OCI-LY7 (cell line): ENCODE results near the gene PLA2G15. TPM values are rescaled to one million over a fixed set of nuclear protein-coding genes. Genes with fewer than 3 reads are reported as not detected.

ENCODE experiments used
- BruUV-seq: library from RNA; stranded (reverse); fragments of 400-500 nt; replicated peaks from 2 replicates; lab custom pipeline; 2021; lab: Mats Ljungman, UMichigan
- CTCF ChIA-PET: fragments of 300-600 bp; sonication (Branson Sonifier 250); formaldehyde crosslinking; loops from one replicate; lab custom pipeline; 2022; ENCODE audit warnings: antibody characterized with exemption; ENCODE audit not compliant: unreplicated experiment; lab: Charles Lee
- POLR2A ChIA-PET: fragments of 300-600 bp; sonication (Branson Sonifier 250); formaldehyde crosslinking; loops from one replicate; lab custom pipeline; 2022; ENCODE audit warnings: antibody characterized with exemption; lab: Charles Lee
- DNase-seq: peaks from one replicate; pipeline ENCODE4 v3.0.0-alpha.2; 2015; ENCODE audit warnings: low spot score
- H2AFZ ChIP-seq: fragments of 200-600 bp; sonication (generic), shearing (Covaris generic); 2 replicates; pipeline ENCODE4 v1.6.1; 2014; ENCODE audit warnings: mild to moderate bottlenecking, antibody characterized with exemption, low read length, moderate library complexity
- H3K27ac ChIP-seq: fragments of 200-600 bp; sonication (generic); 2 replicates; pipeline ENCODE4 v1.5.1; 2014; ENCODE audit warnings: mixed run types, low read depth, mild to moderate bottlenecking, moderate library complexity, low read length, inconsistent platforms; ENCODE audit not compliant: poor library complexity, severe bottlenecking
- H3K36me3 ChIP-seq: fragments of 200-600 bp; sonication (generic); 2 replicates; pipeline ENCODE4 v1.6.1; 2014; ENCODE audit warnings: mild to moderate bottlenecking, antibody characterized with exemption, low read length, moderate library complexity, mixed read lengths; ENCODE audit not compliant: insufficient read depth
- H3K4me1 ChIP-seq: fragments of 200-600 bp; sonication (generic); 2 replicates; pipeline ENCODE4 v1.5.1; 2014; ENCODE audit warnings: mild to moderate bottlenecking, low read length; ENCODE audit not compliant: insufficient read depth, poor library complexity, severe bottlenecking
- H3K4me2 ChIP-seq: fragments of 200-600 bp; sonication (generic); 2 replicates; pipeline ENCODE4 v1.6.1; 2014; ENCODE audit warnings: mild to moderate bottlenecking, low read length
- H3K4me3 ChIP-seq: fragments of 200-600 bp; sonication (generic); 2 replicates; pipeline ENCODE4 v1.5.1; 2014; ENCODE audit warnings: mild to moderate bottlenecking, low read depth, low read length; ENCODE audit not compliant: poor library complexity, severe bottlenecking
- H3K79me2 ChIP-seq: fragments of 200-600 bp; sonication (generic); 2 replicates; pipeline ENCODE4 v1.6.1; 2016; ENCODE audit warnings: low read depth, mild to moderate bottlenecking, low read length, moderate library complexity, mixed read lengths; ENCODE audit not compliant: insufficient read depth
- H3K9me2 ChIP-seq: fragments of 200-600 bp; sonication (generic); 2 replicates; pipeline ENCODE4 v1.6.1; 2016; ENCODE audit warnings: mild to moderate bottlenecking, low read length, mixed read lengths; ENCODE audit not compliant: insufficient read depth
- H3K9me3 ChIP-seq: fragments of 200-600 bp; sonication (generic); 2 replicates; pipeline ENCODE4 v1.6.1; 2014; ENCODE audit warnings: mild to moderate bottlenecking, mixed run types, low read length, mixed read lengths
- H4K20me1 ChIP-seq: fragments of 200-600 bp; sonication (generic); 2 replicates; pipeline ENCODE4 v1.6.1; 2014; ENCODE audit warnings: mild to moderate bottlenecking, antibody characterized with exemption, low read length, moderate library complexity, mixed read lengths; ENCODE audit not compliant: insufficient read depth
- CTCF ChIP-seq: fragments of 200-600 bp; sonication (generic); conservative IDR thresholded peaks from 2 replicates; pipeline ENCODE4 v1.5.1; 2014; ENCODE audit warnings: mild to moderate bottlenecking, antibody characterized with exemption, low read length, moderate library complexity, mixed read lengths
- EZH2phosphoT487 ChIP-seq: fragments of 200-600 bp; sonication (generic); IDR thresholded peaks from 2 replicates; pipeline ENCODE4 v1.6.1; 2018; ENCODE audit warnings: low read depth, borderline replicate concordance, mild to moderate bottlenecking, mixed run types, antibody characterized with exemption, low read length, moderate library complexity, mixed read lengths
- intact Hi-C: fragments of 100-400 bp; cut with micrococcal nuclease; formaldehyde crosslinking; loops from one replicate; pipeline ENCODE4 v1.10.0; 2022; ENCODE audit not compliant: unreplicated experiment
- total RNA-seq, 2 experiments: library from RNA; depleted of rRNA in 1 of 2; stranded (reverse); fragments of >200 nt in 1 of 2; shearing (Covaris generic) in 1 of 2; gene quantifications; 2 replicates each; pipeline ENCODE4 v1.2.3, GENCODE V29; 2014 to 2022

PLA2G15 gene
- total RNA-seq, 2 experiments from 2014 or later = 27.5 to 46.2 TPM

DNA sequence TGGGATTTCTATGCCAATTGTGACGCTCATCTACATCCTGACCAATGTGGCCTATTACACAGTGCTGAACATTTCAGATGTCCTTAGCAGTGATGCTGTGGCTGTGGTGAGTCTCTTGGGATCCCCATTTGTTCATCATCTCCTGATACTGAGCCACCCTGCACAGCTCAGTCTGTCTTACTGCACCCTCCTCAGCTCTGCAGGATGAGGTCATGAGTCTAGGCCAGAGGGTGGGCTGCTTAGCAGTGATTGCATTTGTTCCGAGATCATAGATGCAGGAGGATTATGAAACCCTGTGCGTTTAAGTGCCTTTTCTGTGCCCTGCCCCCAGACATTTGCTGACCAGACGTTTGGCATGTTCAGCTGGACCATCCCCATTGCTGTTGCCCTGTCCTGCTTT, 46.1 kb downstream of the PLA2G15 start:
- Histone ChIP-seq H3K79me2 (peaks cover 19% of the 10 kb centered on the region; the same call in 1 of the 2 replicates), H3K9me3 (no peaks in the 10 kb centered on the region), H3K4me3 (no peak overlapping the region), H3K36me3 (peaks cover 94% of the 10 kb centered on the region), H4K20me1 (no peaks in the 10 kb centered on the region), H2AFZ (no peak overlapping the region), H3K27ac (no peak overlapping the region), H3K9me2 (no peaks in the 10 kb centered on the region), H3K4me1 (peaks cover 59% of the 10 kb centered on the region), H3K4me2 (no peak overlapping the region)
- no TSS peak for BruUV-seq
- ChIA-PET POLR2A (interaction anchor here (1.2 to 3.4 kb wide), 2 partner anchors 8 to 20 kb away, joined by 3 to 18 read pairs; partner anchors contain the start of genes PRMT7 and SLC7A6OS), CTCF (interaction anchor here (1.1 to 1.6 kb wide), 2 partner anchors 27 to 30 kb away, joined by 3 to 4 read pairs; partner anchors contain the start of gene SLC7A6)
- DNase-seq = no peak
- intact Hi-C loops = no loop called here
- TF ChIP-seq CTCF (no peak), EZH2phosphoT487 (no peak)

DNA sequence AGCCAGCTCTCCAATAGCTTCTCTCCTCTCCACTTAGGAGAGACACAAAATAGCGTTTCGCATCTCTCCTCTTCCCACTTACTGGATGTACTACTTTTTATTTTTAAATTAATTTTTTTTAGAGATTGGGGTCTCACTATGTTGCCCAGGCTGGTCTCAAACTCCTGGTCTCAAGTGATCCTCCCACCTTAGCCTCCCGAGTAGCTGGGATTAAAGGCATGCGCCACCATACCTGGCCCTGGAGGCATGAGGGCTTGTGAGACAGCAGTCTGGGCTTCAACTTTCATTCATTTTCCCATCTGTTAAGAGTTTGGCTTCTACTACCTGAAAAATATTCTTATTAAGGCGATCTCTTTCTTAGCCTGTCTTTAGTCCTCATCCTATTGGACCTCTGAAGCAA, 47.3 kb downstream of the PLA2G15 start:
- H3K79me2 ChIP-seq = 0 out of 2 replicates have a peak, but pooled peaks cover 8% of the 10 kb centered on the region
- H3K36me3 ChIP-seq = peaks cover 95% of the 10 kb centered on the region
- no peak overlapping the region for H3K4me2 ChIP-seq
- no peak for DNase-seq
- no peaks in the 10 kb centered on the region for H3K9me3 ChIP-seq
- BruUV-seq = no TSS peak
- H2AFZ ChIP-seq = no peak overlapping the region
- H3K4me3 ChIP-seq = no peak overlapping the region
- intact Hi-C loops = no loop called here
- H4K20me1 ChIP-seq = no peaks in the 10 kb centered on the region
- TF ChIP-seq EZH2phosphoT487 (no peak), CTCF (no peak)
- no peak overlapping the region for H3K27ac ChIP-seq
- no peaks in the 10 kb centered on the region for H3K9me2 ChIP-seq
- ChIA-PET CTCF (interaction anchor here (1.1 to 1.6 kb wide), 2 partner anchors 29 to 31 kb away, joined by 3 to 4 read pairs; partner anchors contain the start of gene SLC7A6), POLR2A (interaction anchor here (0.5 to 3.4 kb wide), 3 partner anchors 9 to 26 kb away, joined by 3 to 18 read pairs (median 3); partner anchors contain the start of genes PRMT7 and SLC7A6OS)
- peaks cover 47% of the 10 kb centered on the region for H3K4me1 ChIP-seq

DNA sequence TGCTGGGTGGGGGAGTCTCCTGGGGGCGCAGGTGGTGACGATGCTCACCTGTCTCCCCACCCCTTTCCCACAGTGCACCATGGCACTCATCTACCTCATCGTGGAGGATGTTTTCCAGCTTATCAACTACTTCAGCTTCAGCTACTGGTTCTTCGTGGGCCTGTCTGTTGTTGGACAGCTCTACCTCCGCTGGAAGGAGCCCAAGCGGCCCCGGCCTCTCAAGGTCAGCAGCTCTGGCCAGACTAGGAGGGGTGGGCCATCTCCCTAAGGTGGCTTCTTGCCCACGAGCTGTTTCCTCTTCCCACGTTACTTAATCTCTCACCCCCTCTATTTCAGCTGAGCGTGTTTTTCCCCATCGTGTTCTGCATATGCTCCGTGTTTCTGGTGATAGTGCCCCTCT, 51.1 kb downstream of the PLA2G15 start:
- Histone ChIP-seq H3K4me3 (no peak overlapping the region), H4K20me1 (peaks cover 6% of the 10 kb centered on the region; the same call in 1 of the 2 replicates), H3K9me2 (no peaks in the 10 kb centered on the region), H3K4me2 (no peak overlapping the region), H3K36me3 (peaks cover 100% of the 10 kb centered on the region), H3K79me2 (no peaks in the 10 kb centered on the region), H3K9me3 (no peaks in the 10 kb centered on the region), H2AFZ (no peak overlapping the region), H3K27ac (no peak overlapping the region), H3K4me1 (peaks cover 10% of the 10 kb centered on the region)
- BruUV-seq = no TSS peak
- POLR2A ChIA-PET = interaction anchor here (0.5 to 1.3 kb wide), 5 partner anchors 8 to 1148 kb away, joined by 3 to 5 read pairs (median 3); no protein-coding TSS in a partner anchor
- TF ChIP-seq EZH2phosphoT487 (no peak), CTCF (no peak)
- no peak for DNase-seq
- intact Hi-C loops = no loop called here
- CTCF ChIA-PET = no interaction called here
